ACC112 (cell line): Measurements from ENCODE around the gene ZNF213.

Source experiments
- H2AFZ ChIP-seq: fragments of 200-600 bp; sonication (generic); one replicate; pipeline ENCODE4 v1.6.0; 2017; ENCODE audit warnings: antibody characterized with exemption, low read length; ENCODE audit not compliant: unreplicated experiment
- H3K27ac ChIP-seq: fragments of 200-600 bp; sonication (generic); 2 replicates; pipeline ENCODE4 v1.5.1; 2014; ENCODE audit warnings: low read depth, mild to moderate bottlenecking, antibody characterized with exemption, low read length, moderate library complexity
- H3K27me3 ChIP-seq: fragments of 200-600 bp; sonication (generic); 2 replicates; pipeline ENCODE4 v1.6.1; 2014; ENCODE audit warnings: mild to moderate bottlenecking, antibody characterized with exemption, low read length, moderate library complexity, mixed read lengths; ENCODE audit not compliant: insufficient read depth
- H3K36me3 ChIP-seq: fragments of 200-600 bp; sonication (generic); 2 replicates; pipeline ENCODE4 v1.6.1; 2016; ENCODE audit warnings: mild to moderate bottlenecking, antibody characterized with exemption, low read length, moderate library complexity, mixed read lengths; ENCODE audit not compliant: insufficient read depth
- H3K4me1 ChIP-seq: fragments of 200-600 bp; sonication (generic); one replicate; pipeline ENCODE4 v1.6.1; 2016; ENCODE audit warnings: low read length, mixed read lengths; ENCODE audit not compliant: insufficient read depth, unreplicated experiment, control insufficient read depth
- H3K4me3 ChIP-seq: fragments of 200-600 bp; sonication (generic); 2 replicates; pipeline ENCODE4 v1.5.1; 2014; ENCODE audit warnings: mild to moderate bottlenecking, low read depth, low read length
- H3K79me2 ChIP-seq: fragments of 200-600 bp; sonication (generic); one replicate; pipeline ENCODE4 v1.6.0; 2016; ENCODE audit warnings: low read length; ENCODE audit not compliant: control insufficient read depth, unreplicated experiment, insufficient read depth

ZNF213 gene

DNA sequence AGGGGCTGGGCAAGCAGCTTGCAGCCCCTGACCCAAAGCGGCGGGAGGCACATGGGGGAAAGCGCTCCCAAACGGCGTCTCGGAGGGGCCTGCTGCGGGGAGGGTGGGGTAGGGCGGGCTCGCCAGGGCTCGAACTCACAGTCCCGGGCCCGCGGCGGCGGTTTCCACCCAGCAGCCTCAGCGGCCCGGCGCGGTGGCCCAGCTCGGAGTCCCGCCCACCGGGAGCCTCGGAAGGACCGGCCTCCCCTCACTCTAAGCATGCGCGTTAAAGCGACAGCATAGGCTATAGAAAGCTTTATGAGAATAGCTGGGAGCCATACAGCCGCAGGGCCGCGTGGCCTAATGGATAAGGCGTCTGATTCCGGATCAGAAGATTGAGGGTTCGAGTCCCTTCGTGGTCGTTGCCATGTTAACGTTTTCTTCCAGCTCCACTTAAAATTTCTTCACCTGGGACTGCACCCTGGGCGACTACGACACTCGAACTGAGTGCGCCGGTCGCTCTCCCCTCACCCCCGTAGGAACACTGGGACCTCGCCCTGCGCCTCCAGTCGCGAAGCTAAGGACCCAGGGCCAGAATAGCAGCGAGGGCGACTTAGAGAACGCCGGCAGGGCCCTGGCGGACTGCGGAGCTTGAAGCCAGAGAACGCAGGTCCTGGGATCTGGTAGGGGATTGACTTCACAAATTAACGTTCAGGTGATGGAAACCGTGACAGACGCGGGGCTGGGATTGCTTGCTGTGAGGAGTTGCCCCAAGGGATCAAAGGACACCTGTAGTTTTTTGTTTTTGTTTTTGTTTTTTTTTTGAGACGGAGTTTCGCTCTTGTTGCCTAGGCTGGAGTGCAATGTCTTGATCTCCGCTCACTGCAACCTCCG, 15.8 kb downstream of the ZNF213 start:
- peak overlapping the region; percentile 62 for H2AFZ ChIP-seq
- H3K27ac ChIP-seq = peak overlapping the region; percentile 55
- peak overlapping the region; percentile 89 for H3K4me3 ChIP-seq

DNA sequence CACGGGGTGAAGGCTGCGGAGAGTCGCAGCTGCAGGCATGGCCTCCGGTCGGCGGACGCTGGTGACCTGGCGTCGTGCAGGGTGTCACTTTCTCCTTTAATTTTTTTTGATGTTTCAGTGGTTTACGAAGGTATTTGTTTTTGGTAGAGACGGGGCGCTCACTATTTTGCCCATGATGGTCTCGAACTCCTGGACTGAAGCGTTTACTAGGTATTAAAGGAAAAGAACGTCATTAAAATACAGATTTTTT, 17.1 kb downstream of the ZNF213 start:
- H3K4me1 ChIP-seq = peaks cover 4% of the 10 kb centered on the region
- no peaks in the 10 kb centered on the region for H3K36me3 ChIP-seq
- no peaks in the 10 kb centered on the region for H3K27me3 ChIP-seq
- H3K27ac ChIP-seq = peak overlapping the region; percentile 48; the same call in 1 of the 2 replicates
- no peaks in the 10 kb centered on the region for H3K79me2 ChIP-seq
- H3K4me3 ChIP-seq = peak overlapping the region; percentile 80
- peak overlapping the region; percentile 78 for H2AFZ ChIP-seq

More for the DNA sequence above, 15.8 kb downstream of the ZNF213 start:
- Histone ChIP-seq H3K4me1 (peaks cover 4% of the 10 kb centered on the region), H3K79me2 (no peaks in the 10 kb centered on the region), H3K27me3 (no peaks in the 10 kb centered on the region), H3K36me3 (no peaks in the 10 kb centered on the region)

DNA sequence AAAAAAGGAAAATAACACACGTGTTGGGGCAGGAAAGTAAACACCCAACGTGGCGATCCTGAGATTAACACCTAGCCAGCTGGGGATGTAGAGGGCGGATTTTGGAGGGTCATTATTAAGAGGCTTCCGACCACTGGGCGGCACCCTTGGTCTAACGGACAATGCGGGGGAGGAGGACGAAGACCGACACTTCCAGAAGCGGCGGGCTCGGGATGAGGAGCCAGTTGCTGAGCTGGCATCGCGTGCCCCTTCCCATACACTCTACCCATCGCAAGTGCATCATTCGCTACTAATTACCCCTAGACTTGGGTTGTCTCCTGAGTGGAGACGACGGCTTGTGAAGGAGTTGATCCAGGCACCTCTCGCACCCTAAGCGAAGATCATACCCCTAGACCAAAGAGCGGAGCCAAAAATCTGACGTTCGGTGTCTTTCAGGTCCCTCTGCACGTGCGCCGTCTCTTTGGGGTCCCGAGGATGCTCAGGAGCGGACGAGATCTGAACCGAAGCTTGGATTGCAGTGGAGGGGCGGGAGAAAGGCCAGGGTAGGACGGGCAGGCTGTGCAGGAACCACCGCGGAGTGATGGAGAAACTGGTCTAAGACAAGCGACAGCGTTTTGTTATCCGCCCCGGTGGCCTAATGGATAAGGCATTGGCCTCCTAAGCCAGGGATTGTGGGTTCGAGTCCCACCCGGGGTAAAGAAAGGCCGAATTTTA, 17.6 kb downstream of the ZNF213 start:
- Histone ChIP-seq H3K27me3 (no peaks in the 10 kb centered on the region), H3K36me3 (no peaks in the 10 kb centered on the region), H3K27ac (peak overlapping the region; percentile 48; the same call in 1 of the 2 replicates), H3K79me2 (no peaks in the 10 kb centered on the region), H2AFZ (peak overlapping the region; percentile 72), H3K4me3 (peak overlapping the region; percentile 80), H3K4me1 (peaks cover 4% of the 10 kb centered on the region)

DNA sequence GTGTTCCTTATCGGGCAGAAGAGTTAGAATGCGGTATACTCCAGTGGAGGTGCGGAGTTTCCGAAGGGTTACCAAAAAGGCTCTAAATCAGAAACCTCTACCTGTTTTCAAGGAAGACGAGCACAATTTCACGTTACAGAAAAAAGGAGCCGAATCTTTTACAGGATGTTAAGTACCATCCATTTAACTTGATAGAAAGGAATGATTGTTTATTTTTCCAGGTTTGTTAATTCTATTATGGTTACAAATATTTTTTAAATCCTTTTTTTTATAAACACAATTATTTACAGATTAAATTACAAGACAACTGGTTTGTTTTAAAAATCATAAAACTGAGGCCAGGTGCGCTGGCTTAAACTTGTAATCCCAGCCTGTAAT, 18.2 kb downstream of the ZNF213 start:
- Histone ChIP-seq H2AFZ (no peak overlapping the region), H3K4me3 (no peak overlapping the region), H3K27me3 (no peaks in the 10 kb centered on the region), H3K27ac (no peak overlapping the region), H3K36me3 (no peaks in the 10 kb centered on the region), H3K4me1 (peaks cover 4% of the 10 kb centered on the region), H3K79me2 (no peaks in the 10 kb centered on the region)

DNA sequence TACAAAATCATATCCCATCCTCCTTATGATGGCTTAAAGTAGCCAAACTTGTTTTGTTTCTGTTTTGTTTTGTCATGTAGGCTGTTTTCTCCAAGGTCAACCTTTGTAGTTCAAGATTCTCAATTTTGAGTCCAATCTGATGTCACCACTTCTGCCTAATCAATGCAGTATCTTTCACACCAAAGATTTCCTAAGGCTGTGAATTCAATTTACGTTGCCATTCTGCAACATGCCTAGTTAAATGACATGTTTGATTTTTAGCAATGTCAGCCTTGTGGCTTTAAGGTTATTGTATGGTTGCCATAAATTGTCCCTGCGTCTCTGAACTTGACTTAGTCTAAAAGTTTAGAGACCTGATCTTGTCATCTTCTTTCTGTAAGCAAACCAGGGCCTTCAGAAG, 20.4 kb downstream of the ZNF213 start:
- no peak overlapping the region for H3K27ac ChIP-seq
- H2AFZ ChIP-seq = no peak overlapping the region
- H3K27me3 ChIP-seq = no peaks in the 10 kb centered on the region
- H3K4me1 ChIP-seq = no peaks in the 10 kb centered on the region
- no peaks in the 10 kb centered on the region for H3K36me3 ChIP-seq
- H3K79me2 ChIP-seq = no peaks in the 10 kb centered on the region
- H3K4me3 ChIP-seq = no peak overlapping the region

DNA sequence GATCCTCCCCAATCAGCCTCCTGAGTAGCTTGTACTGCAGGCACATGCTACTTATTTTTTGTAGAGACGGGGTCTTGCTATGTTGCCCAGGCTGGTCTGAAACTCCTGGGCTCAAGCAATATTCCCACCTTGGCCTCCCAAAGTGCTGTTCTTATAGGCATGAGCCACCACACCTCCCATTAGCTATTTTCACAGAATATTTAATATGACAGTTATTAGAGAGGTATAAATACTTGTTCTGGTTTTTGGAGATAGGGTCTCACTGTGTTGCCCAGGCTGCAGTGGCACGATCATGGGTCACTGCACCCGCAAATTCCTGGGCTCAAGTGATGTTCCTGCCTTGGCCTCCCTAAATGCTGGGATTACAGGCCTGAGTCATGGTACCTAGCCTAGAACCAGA, 21.1 kb downstream of the ZNF213 start:
- Histone ChIP-seq H3K79me2 (no peaks in the 10 kb centered on the region), H3K4me3 (no peak overlapping the region), H3K36me3 (no peaks in the 10 kb centered on the region), H3K27me3 (no peaks in the 10 kb centered on the region), H3K27ac (no peak overlapping the region), H3K4me1 (no peaks in the 10 kb centered on the region), H2AFZ (no peak overlapping the region)

DNA sequence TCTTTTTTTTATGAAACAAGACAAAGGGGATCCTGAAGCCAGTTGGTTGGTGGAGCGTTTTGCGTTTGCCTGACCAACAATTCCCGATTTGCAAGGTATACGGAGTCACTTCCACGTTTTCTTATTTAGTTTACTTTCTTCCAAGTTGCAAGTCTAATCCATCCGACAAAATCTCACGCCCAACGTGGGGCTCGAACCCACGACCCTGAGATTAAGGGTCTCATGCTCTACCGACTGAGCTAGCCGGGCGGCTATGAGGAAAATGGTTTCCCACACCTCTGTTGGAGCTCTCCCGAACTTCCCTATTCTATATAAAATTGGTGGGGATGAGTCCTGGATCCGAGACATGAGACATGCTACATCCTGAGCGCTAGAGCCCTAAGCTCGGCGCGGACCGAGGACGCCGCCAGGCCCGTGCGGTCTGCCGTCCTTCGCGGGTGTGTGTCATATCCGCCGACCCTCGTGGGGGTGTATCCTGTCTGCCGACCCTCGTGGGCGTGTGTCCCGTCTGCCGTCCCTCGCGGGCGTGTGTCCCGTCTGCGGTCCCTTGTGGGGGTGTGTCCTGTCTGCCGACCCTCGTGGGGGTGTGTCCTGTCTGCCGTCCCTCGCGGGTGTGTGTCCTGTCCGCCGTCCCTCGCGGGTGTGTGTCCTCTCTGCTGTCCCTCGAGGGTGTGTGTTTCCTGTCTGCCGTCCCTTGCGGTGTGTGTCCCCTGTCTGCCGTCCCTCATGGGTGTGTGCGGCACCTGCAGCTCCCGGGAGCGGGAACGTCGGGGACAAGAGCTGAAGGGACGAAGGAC, 22.6 kb downstream of the ZNF213 start:
- peak overlapping the region; percentile 33; the same call in 1 of the 2 replicates for H3K27ac ChIP-seq
- H3K4me1 ChIP-seq = no peaks in the 10 kb centered on the region
- H3K4me3 ChIP-seq = peak overlapping the region; percentile 96
- no peaks in the 10 kb centered on the region for H3K27me3 ChIP-seq
- H2AFZ ChIP-seq = peak overlapping the region; percentile 94
- H3K36me3 ChIP-seq = no peaks in the 10 kb centered on the region
- H3K79me2 ChIP-seq = no peaks in the 10 kb centered on the region

DNA sequence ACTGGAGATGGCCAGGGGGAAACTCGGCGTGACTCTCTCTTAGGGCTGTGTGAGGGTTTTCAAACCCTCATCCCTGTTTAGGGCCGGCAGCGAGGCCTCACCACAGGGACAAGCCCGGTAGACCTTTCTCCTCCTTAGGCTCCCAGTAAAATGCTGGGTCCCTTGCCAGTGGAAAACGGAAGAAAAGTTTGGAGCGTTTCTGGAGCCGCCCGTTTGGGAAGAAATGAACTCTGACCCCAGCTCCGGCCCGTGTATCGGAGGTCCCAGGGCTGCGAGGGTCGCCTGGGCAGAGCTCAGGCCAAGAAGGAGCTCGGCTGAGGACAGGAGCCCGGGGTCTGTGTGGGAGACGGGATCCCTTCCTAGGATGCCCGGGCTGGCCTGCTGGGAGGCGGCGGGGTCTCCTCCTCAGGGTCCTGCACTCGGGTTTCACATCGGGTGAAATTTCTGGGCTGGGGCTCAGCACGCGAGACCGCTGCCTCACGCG, 23.2 kb downstream of the ZNF213 start:
- Histone ChIP-seq H2AFZ (peak overlapping the region; percentile 94), H3K4me3 (peak overlapping the region; percentile 96), H3K36me3 (no peaks in the 10 kb centered on the region), H3K27ac (peak overlapping the region; percentile 33), H3K27me3 (no peaks in the 10 kb centered on the region), H3K79me2 (no peaks in the 10 kb centered on the region), H3K4me1 (no peaks in the 10 kb centered on the region)

DNA sequence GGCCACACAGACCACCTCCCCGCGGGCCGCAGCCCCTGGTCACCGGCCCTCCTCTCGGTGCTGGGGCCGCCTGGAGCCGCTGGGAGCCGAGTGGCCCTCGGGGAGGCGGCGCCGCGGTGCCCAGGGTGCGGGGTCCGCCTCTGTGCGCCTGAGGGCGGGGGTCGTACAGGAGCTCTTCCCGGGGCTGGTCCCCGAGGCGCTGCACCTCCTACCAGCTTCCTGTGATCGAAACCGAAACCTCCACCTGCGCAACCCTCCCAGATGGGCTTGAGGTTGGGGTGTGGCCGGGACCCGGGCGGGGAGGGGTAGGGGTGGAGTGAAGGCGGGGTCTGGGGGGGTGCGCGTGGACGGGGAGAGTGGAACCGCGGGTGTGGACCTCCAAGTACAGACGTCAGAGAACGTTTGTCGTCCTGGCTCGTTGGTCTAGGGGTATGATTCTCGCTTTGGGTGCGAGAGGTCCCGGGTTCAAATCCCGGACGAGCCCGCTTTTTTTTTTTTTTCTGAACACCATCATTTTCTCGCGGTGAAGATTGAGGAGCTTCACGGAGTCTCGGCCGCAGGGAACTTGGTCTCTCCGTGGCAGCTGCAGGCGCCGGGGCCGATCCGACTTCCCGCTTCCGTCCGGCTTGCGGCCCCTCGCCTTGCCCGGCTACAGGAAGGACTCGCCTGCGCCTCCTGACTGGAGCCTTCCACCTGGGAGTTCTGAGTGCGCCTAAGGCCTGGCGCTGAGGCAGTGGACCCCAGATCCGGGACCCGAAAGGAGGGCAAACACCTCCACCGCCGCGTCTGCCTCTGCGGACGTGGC, 23.9 kb downstream of the ZNF213 start:
- H3K36me3 ChIP-seq = no peaks in the 10 kb centered on the region
- H3K79me2 ChIP-seq = no peaks in the 10 kb centered on the region
- no peaks in the 10 kb centered on the region for H3K4me1 ChIP-seq
- H3K4me3 ChIP-seq = peak overlapping the region; percentile 96
- no peaks in the 10 kb centered on the region for H3K27me3 ChIP-seq
- peak overlapping the region; percentile 94 for H2AFZ ChIP-seq
- H3K27ac ChIP-seq = peak overlapping the region; percentile 90
